ENCODE results near the gene PGR.

Gene PGR

GRCh38 chr11:101129203-101129943 lies at the start of gene PGR:
PGR (minus strand) TSS chr11:101129813; CDS start chr11:101129070, 743 bp downstream.
- Histone ChIP-seq H3K27ac (peak within 1 kb of the TSS in 2 of 21 experiments; percentile 62 to 77), H3K4me3 (peak within 1 kb of the TSS in 1 of 7 experiments; percentile 50)

- no peak overlapping the region for H3K27ac ChIP-seq
- H3K4me3 ChIP-seq: no peak overlapping the region
Measured at GRCh38 chr11:101176381-101176780, 46.8 kb upstream of the PGR start.

GRCh38 chr11:101169944-101170343 lies 40.3 kb upstream of the PGR start:
- Histone ChIP-seq H3K4me3 (no peak overlapping the region), H3K27ac (no peak overlapping the region)

DNA sequence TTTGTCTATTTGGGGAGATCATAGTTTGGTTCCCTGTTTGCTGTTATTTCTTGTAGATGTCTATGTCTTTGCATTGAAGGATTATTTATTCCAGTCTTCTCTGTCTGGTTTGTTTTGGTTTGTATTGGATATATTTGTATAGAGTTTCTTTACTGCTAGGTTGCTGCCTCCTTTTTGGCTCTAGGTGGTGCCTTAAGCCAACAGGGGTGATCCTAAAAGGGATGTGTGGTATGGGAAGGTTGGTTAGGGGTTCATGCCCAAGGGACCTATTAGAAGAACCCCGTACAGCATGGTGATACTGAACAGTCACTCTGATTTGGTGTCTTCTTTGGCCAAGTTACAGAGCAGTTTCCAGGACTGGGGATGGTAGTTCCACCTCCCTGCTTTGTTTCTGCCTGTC lies 36.4 kb upstream of the PGR start:
- Histone ChIP-seq H3K27ac (no peak overlapping the region), H3K4me3 (no peak overlapping the region)

- H3K27ac ChIP-seq: no peak overlapping the region
- H3K4me3 ChIP-seq: no peak overlapping the region
Measured at GRCh38 chr11:101158119-101158518, 28.5 kb upstream of the PGR start.

- no peak overlapping the region for H3K27ac ChIP-seq
Measured at GRCh38 chr11:101138245-101138930, 8.8 kb upstream of the PGR start.

DNA sequence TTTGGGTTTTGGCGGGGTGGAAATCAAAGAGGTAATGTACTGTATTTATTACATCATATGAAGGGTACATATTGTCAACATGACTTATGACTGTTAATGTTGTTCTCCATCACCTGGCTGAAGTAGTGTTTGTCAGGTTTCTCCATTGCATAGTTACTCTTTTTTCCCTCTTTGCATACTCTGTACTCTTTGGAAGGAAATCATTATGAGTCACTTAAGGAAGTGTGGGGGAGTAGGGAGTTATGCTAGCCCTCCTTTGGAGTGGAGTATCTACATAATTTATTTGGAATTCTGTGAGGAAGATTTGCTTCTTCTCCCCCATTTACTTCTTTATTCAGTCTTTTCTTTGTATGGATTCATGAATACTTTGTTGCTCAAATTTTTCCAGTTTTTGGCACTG lies 3.6 kb upstream of the PGR start:
- H3K27ac ChIP-seq: no peak overlapping the region
- H3K4me3 ChIP-seq: no peak overlapping the region

More at GRCh38 chr11:101138245-101138930, 8.8 kb upstream of the PGR start:
- no peak overlapping the region for H3K4me3 ChIP-seq

GRCh38 chr11:101128571-101129202 lies 926 bp downstream of the PGR start:
- H3K27ac ChIP-seq: peak overlapping the region in 3 of 21 experiments; percentile 56 to 77 (median 62)
- peak overlapping the region in 6 of 7 experiments; percentile 25 to 50 (median 34) for H3K4me3 ChIP-seq

GRCh38 chr11:101127699-101128570 lies 1.7 kb downstream of the PGR start:
- peak overlapping the region in 8 of 21 experiments; percentile 47 to 79 (median 59) for H3K27ac ChIP-seq
- H3K4me3 ChIP-seq: peak overlapping the region; percentile 25 to 50 (median 32)

GRCh38 chr11:101127197-101127698 lies 2.4 kb downstream of the PGR start:
- peak overlapping the region; percentile 25 to 50 (median 32) for H3K4me3 ChIP-seq
- H3K27ac ChIP-seq: peak overlapping the region in 11 of 21 experiments; percentile 14 to 79 (median 56)

DNA sequence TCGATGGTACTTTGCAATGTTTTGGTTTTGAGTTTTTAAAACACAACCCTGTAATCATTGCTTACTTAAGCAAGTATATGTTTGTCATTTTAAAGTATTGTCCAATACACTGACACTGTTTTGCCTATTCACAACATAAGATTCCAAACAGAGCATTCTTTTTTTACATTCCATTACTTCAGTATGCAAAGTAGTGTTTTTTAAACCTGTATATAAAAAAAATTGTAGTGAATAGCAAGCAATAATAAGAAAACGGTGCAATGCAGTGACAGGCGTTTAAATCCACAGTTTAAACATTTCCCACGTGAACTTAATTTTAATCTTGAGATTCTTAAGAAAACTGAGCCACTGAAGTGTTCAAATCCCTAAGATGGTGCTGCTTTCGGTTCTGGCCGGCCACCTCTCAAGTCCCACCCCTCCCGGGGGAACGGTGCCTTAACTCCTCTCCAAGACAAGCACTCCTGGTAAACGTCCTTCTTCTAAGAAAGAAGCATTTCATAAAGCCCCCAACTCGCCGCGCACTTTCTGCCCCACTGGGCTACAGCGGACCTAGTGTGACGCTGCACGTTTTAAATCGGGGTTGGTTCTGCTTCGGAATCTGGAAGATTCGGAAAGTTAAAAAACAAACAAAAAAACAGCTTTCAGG lies 2.9 kb downstream of the PGR start:
- Histone ChIP-seq H3K27ac (peak overlapping the region in 12 of 21 experiments; percentile 14 to 79 (median 54)), H3K4me3 (peak overlapping the region; percentile 25 to 50 (median 32))

- Histone ChIP-seq H3K4me3 (no peak overlapping the region), H3K27ac (no peak overlapping the region)
Measured at GRCh38 chr11:101115671-101116160, 13.9 kb downstream of the PGR start.

GRCh38 chr11:101113540-101113939 lies 16.1 kb downstream of the PGR start:
- Histone ChIP-seq H3K27ac (no peak overlapping the region), H3K4me3 (no peak overlapping the region)

- no peak overlapping the region for H3K4me3 ChIP-seq
- no peak overlapping the region for H3K27ac ChIP-seq
Measured at GRCh38 chr11:101104716-101105115, 24.9 kb downstream of the PGR start.

DNA sequence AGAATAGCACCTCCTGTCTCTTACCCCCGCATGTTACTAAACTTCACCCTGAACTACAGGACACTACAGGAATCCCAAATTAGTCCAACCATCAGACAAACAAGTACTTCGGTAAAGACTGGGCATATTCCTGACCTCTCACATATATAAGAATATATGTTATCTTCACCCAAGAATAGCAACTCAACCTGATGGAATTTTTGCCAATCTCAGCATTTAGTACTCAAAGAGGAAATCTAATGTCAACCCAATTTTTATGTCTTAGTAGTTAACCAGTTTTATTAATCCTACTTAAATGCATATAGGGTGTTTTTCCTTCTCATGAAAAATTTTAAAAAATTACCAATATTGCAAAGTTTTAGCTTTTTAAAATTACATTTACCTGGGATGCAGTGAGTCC lies 26.2 kb downstream of the PGR start:
- no peak overlapping the region for H3K27ac ChIP-seq
- H3K4me3 ChIP-seq: no peak overlapping the region

DNA sequence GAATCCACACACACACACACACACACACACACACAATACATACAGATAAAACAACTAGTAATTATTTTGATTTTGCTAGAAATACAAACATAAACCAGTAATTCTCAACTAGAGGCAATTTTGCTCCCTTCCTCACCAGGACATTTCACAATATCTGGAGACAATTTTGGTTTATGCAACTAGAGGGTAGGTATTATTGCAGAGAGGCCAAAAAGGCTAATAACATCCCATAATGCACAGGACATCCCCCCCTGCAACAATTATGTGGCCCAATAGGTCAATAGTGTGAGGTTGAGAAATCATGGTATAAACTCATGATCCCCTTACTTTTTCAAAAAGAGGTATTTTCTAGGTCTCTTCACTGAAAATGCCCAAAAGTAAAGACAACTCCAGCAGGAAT lies 29.0 kb downstream of the PGR start:
- Histone ChIP-seq H3K4me3 (no peak overlapping the region), H3K27ac (no peak overlapping the region)

- Histone ChIP-seq H3K27ac (no peak overlapping the region), H3K4me3 (no peak overlapping the region)
Measured at GRCh38 chr11:101096036-101096704, 33.4 kb downstream of the PGR start.

- Histone ChIP-seq H3K4me3 (no peak overlapping the region), H3K27ac (no peak overlapping the region)
Measured at GRCh38 chr11:101091781-101092180, 37.8 kb downstream of the PGR start.
